ENCODE results near the gene FIGN. TPM values are rescaled to one million over a fixed set of nuclear protein-coding genes. Genes with fewer than 3 reads are reported as not detected.

The FIGN gene
- total RNA-seq, 1 donor = 3.5 TPM

- no peak for DNase-seq (ENCODE audit: low read depth)
- TF ChIP-seq CTCF (IDR thresholded peaks at IDR 0.05; ENCODE audit: insufficient read depth, low read depth, low read length) = no peak
These were observed 37.5 kb upstream of the FIGN start for GRCh38 chr2:163773276-163773675.

GRCh38 chr2:163771596-163771995 lies 35.8 kb upstream of the FIGN start:
- no peak for TF ChIP-seq CTCF (IDR thresholded peaks at IDR 0.05; ENCODE audit: insufficient read depth, low read depth, low read length)
- DNase-seq (ENCODE audit: low read depth) = no peak

More at GRCh38 chr2:163773276-163773675, 37.5 kb upstream of the FIGN start:
- H3K4me3 ChIP-seq (ENCODE audit: low read depth, low read length) = no peak overlapping the region

GRCh38 chr2:163768881-163769695 lies 33.3 kb upstream of the FIGN start:
- no peak for DNase-seq (ENCODE audit: low read depth)
- H3K4me3 ChIP-seq (ENCODE audit: low read depth, low read length) = no peak overlapping the region
- no peak for TF ChIP-seq CTCF (IDR thresholded peaks at IDR 0.05; ENCODE audit: insufficient read depth, low read depth, low read length)

More at GRCh38 chr2:163771596-163771995, 35.8 kb upstream of the FIGN start:
- H3K4me3 ChIP-seq (ENCODE audit: low read depth, low read length) = no peak overlapping the region

- no peak for DNase-seq (ENCODE audit: low read depth)
- no peak for TF ChIP-seq CTCF (IDR thresholded peaks at IDR 0.05; ENCODE audit: insufficient read depth, low read depth, low read length)
- H3K4me3 ChIP-seq (ENCODE audit: low read depth, low read length) = no peak overlapping the region
These were observed 31.3 kb upstream of the FIGN start for GRCh38 chr2:163767097-163767496.

- TF ChIP-seq CTCF (IDR thresholded peaks at IDR 0.05; ENCODE audit: insufficient read depth, low read depth, low read length) = no peak
- no peak for DNase-seq (ENCODE audit: low read depth)
- H3K4me3 ChIP-seq (ENCODE audit: low read depth, low read length) = no peak overlapping the region
These were observed 28.8 kb upstream of the FIGN start for GRCh38 chr2:163764566-163764965.

- DNase-seq (ENCODE audit: low read depth) = no peak
These were observed 23.2 kb upstream of the FIGN start for GRCh38 chr2:163759013-163759412.

More at GRCh38 chr2:163759013-163759412, 23.2 kb upstream of the FIGN start:
- H3K4me3 ChIP-seq (ENCODE audit: low read depth, low read length) = no peak overlapping the region
- no peak for TF ChIP-seq CTCF (IDR thresholded peaks at IDR 0.05; ENCODE audit: insufficient read depth, low read depth, low read length)

All from fibroblast of villous mesenchyme (primary cell).